H9 (cell line): ENCODE results near the gene NDUFS3. TPM values are rescaled to one million over a fixed set of nuclear protein-coding genes. Genes with fewer than 3 reads are reported as not detected.

ENCODE experiments used
- DNase-seq: peaks from one replicate; pipeline ENCODE4 v3.0.0-alpha.2; 2017
- H2AFZ ChIP-seq: one replicate; pipeline ENCODE4 v1.6.1; 2013; ENCODE audit warnings: mild to moderate bottlenecking, low read length, control low read depth, moderate library complexity
- H2AK5ac ChIP-seq: 2 replicates; pipeline ENCODE4 v1.6.1; 2013; ENCODE audit warnings: low read length, control low read depth, mixed read lengths; ENCODE audit not compliant: insufficient read length
- H2BK120ac ChIP-seq: one replicate; pipeline ENCODE4 v1.6.1; 2013; ENCODE audit warnings: low read depth, mild to moderate bottlenecking, low read length, control low read depth, inconsistent platforms; ENCODE audit not compliant: poor library complexity, severe bottlenecking
- H2BK12ac ChIP-seq: 2 replicates; pipeline ENCODE4 v1.6.1; 2013; ENCODE audit warnings: low read length, control low read depth, mixed read lengths, low read depth; ENCODE audit not compliant: insufficient read length
- H2BK15ac ChIP-seq: 2 replicates; pipeline ENCODE4 v1.6.1; 2013; ENCODE audit warnings: low read depth, low read length, control low read depth
- H2BK20ac ChIP-seq: one replicate; pipeline ENCODE4 v1.6.1; 2013; ENCODE audit warnings: low read depth, mild to moderate bottlenecking, low read length, control low read depth, inconsistent platforms; ENCODE audit not compliant: poor library complexity, severe bottlenecking
- H2BK5ac ChIP-seq: 2 replicates; pipeline ENCODE4 v1.6.1; 2013; ENCODE audit warnings: low read length, control low read depth, mixed read lengths; ENCODE audit not compliant: insufficient read length
- H3K14ac ChIP-seq: 2 replicates; pipeline ENCODE4 v1.6.1; 2013; ENCODE audit warnings: low read length, control low read depth; ENCODE audit not compliant: insufficient read depth
- H3K18ac ChIP-seq: 2 replicates; pipeline ENCODE4 v1.6.1; 2013; ENCODE audit warnings: low read depth, mild to moderate bottlenecking, mixed read lengths, low read length, control low read depth; ENCODE audit not compliant: insufficient read length
- H3K23ac ChIP-seq: 2 replicates; pipeline ENCODE4 v1.6.1; 2013; ENCODE audit warnings: low read length, control low read depth, mixed read lengths, low read depth; ENCODE audit not compliant: insufficient read length
- H3K23me2 ChIP-seq: 2 replicates; pipeline ENCODE4 v1.6.1; 2013; ENCODE audit warnings: low read depth, mild to moderate bottlenecking, mixed read lengths, low read length, control low read depth; ENCODE audit not compliant: insufficient read length, poor library complexity, severe bottlenecking
- H3K27ac ChIP-seq: 2 replicates; pipeline ENCODE4 v1.5.1; 2013; ENCODE audit warnings: low read length, control low read depth, mixed read lengths, low read depth; ENCODE audit not compliant: insufficient read length
- H3K27me3 ChIP-seq: 2 replicates; pipeline ENCODE4 v1.6.1; 2013; ENCODE audit warnings: low read length, control low read depth, inconsistent platforms; ENCODE audit not compliant: insufficient read depth
- H3K4ac ChIP-seq: 2 replicates; pipeline ENCODE4 v1.6.1; 2013; ENCODE audit warnings: low read depth, mild to moderate bottlenecking, control low read depth, inconsistent platforms, low read length, moderate library complexity
- H3K4me1 ChIP-seq: 2 replicates; pipeline ENCODE4 v1.6.1; 2013; ENCODE audit warnings: low read length, control low read depth, inconsistent platforms; ENCODE audit not compliant: insufficient read depth
- H3K4me2 ChIP-seq: 2 replicates; pipeline ENCODE4 v1.6.1; 2013; ENCODE audit warnings: low read length, control low read depth, mixed read lengths; ENCODE audit not compliant: insufficient read length, insufficient read depth
- H3K56ac ChIP-seq: 2 replicates; pipeline ENCODE4 v1.6.1; 2013; ENCODE audit warnings: low read depth, mild to moderate bottlenecking, mixed read lengths, low read length, control low read depth; ENCODE audit not compliant: insufficient read length
- H3K79me1 ChIP-seq: 2 replicates; pipeline ENCODE4 v1.6.1; 2013; ENCODE audit warnings: low read depth, mild to moderate bottlenecking, moderate library complexity, low read length, control low read depth, inconsistent platforms; ENCODE audit not compliant: insufficient read depth, poor library complexity, severe bottlenecking
- H3K79me2 ChIP-seq: 2 replicates; pipeline ENCODE4 v1.6.1; 2013; ENCODE audit warnings: low read length, control low read depth, inconsistent platforms; ENCODE audit not compliant: insufficient read depth
- H3K9ac ChIP-seq: 2 replicates; pipeline ENCODE4 v1.6.1; 2013; ENCODE audit warnings: low read length, control low read depth, mixed read lengths; ENCODE audit not compliant: insufficient read length; ENCODE audit errors: extremely low read depth
- H3K9me3 ChIP-seq: one replicate; pipeline ENCODE4 v1.6.1; 2013; ENCODE audit warnings: low read depth, low read length, inconsistent platforms; ENCODE audit not compliant: control insufficient read depth
- H3T11ph ChIP-seq: one replicate; pipeline ENCODE4 v1.6.1; 2013; ENCODE audit warnings: mild to moderate bottlenecking, low read length, control low read depth, inconsistent platforms
- H4K20me1 ChIP-seq: one replicate; pipeline ENCODE4 v1.6.1; 2013; ENCODE audit not compliant: control insufficient read depth, insufficient read length, insufficient read depth
- H4K5ac ChIP-seq: 2 replicates; pipeline ENCODE4 v1.6.1; 2013; ENCODE audit warnings: low read depth, mild to moderate bottlenecking, mixed read lengths, low read length, control low read depth; ENCODE audit not compliant: insufficient read length
- H4K8ac ChIP-seq: replicated peaks from 2 replicates; pipeline ENCODE4 v1.6.1; 2013; ENCODE audit warnings: low read length, control low read depth, mixed read lengths, low read depth; ENCODE audit not compliant: insufficient read length
- H4K91ac ChIP-seq: 2 replicates; pipeline ENCODE4 v1.6.1; 2013; ENCODE audit warnings: low read depth, mild to moderate bottlenecking, moderate library complexity, mixed read lengths, low read length, control low read depth; ENCODE audit not compliant: insufficient read length
- H3K27ac Mint-ChIP-seq, 3 experiments: 2 replicates in 2 of 3; 3 replicates in 1 of 3; pipeline ENCODE4 v1.8.0; 2020 to 2021; ENCODE audit warnings: mixed read lengths in 3 of 3, mild to moderate bottlenecking in 1 of 3, moderate library complexity in 1 of 3
- H3K27me3 Mint-ChIP-seq: 2 replicates; pipeline ENCODE4 v1.8.0; 2021; ENCODE audit warnings: low read depth, mild to moderate bottlenecking, moderate library complexity, mixed read lengths
- H3K36me3 Mint-ChIP-seq, 3 experiments: 2 replicates in 2 of 3; 3 replicates in 1 of 3; pipeline ENCODE4 v1.8.0; 2020 to 2021; ENCODE audit warnings: low read depth in 3 of 3, mixed read lengths in 3 of 3; ENCODE audit not compliant: insufficient read depth in 1 of 3
- H3K4me1 Mint-ChIP-seq, 2 experiments: 2 replicates each; pipeline ENCODE4 v1.8.0; 2020; ENCODE audit warnings: mixed read lengths in 2 of 2
- H3K4me3 Mint-ChIP-seq, 2 experiments: 2 replicates in 1 of 2; 3 replicates in 1 of 2; pipeline ENCODE4 v1.8.0; 2020 to 2021; ENCODE audit warnings: mild to moderate bottlenecking in 2 of 2, mixed read lengths in 2 of 2, moderate library complexity in 1 of 2
- H3K9me3 Mint-ChIP-seq, 2 experiments: 2 replicates in 1 of 2; 3 replicates in 1 of 2; pipeline ENCODE4 v1.8.0; 2020; ENCODE audit warnings: mild to moderate bottlenecking in 2 of 2, mixed read lengths in 2 of 2, moderate library complexity in 1 of 2
- WGBS: extraction: QIAGEN DNeasy Blood & Tissue Kit; methylation state at CpG from one replicate; pipeline ENCODE4 v1.1.7; 2013; ENCODE audit warnings: missing lambda C conversion rate, low lambda C conversion rate, mixed read lengths; ENCODE audit not compliant: insufficient read length; ENCODE audit errors: extremely low coverage; 5-methylcytosine and 5-hydroxymethylcytosine counted together
- total RNA-seq: library from RNA; stranded (reverse); gene quantifications from 2 replicates; pipeline ENCODE4 v1.2.1, GENCODE V29; 2021
- TF ChIP-seq, protein P1 (sequence below): fragments of 200-600 bp; sonication (generic); conservative IDR thresholded peaks from 3 replicates; pipeline ENCODE4 v1.8.0; 2021; ENCODE audit warnings: antibody characterized with exemption, mild to moderate bottlenecking

Gene NDUFS3
- total RNA-seq, 1 experiment from 2014 or later: 144 TPM

DNA sequence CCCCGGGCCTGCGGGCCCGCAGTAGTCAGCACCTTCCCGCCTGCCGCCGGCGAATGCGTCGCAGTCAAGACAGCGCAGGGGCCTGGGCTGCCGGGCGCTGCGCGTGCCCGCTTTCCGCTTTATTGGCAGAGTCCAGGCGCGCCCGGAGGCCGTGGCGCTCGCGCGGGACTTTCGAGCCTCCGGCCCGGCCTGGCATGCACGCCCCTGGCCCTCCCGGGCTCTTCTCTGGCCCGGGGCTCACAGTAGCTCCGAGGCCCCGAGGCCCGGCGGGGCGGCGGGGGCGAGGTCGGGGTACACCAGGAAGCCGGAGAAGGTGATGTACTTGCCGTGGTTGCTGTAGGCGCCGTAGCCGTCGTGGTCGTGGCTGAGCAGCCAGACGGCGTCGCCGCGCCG, 10.7 kb downstream of the NDUFS3 start:
- H3K4me3 Mint-ChIP-seq: no peak overlapping the region

More for the DNA sequence above, 10.7 kb downstream of the NDUFS3 start:
- peaks cover 9% of the 10 kb centered on the region; the same call in 1 of the 2 replicates for H3K27me3 ChIP-seq
- no peak overlapping the region for H3K14ac ChIP-seq
- H2BK12ac ChIP-seq: no peak overlapping the region
- H4K91ac ChIP-seq: no peak overlapping the region
- no peaks in the 10 kb centered on the region for H3K79me2 ChIP-seq
- no peak overlapping the region for H2AFZ ChIP-seq
- peaks cover 0 to 7% (median under 1%) of the 10 kb centered on the region in 3 experiments; a peak in 4 of 7 replicates for H3K36me3 Mint-ChIP-seq
- H3T11ph ChIP-seq: no peak overlapping the region
- H2BK20ac ChIP-seq: no peak overlapping the region
- H4K8ac ChIP-seq: no peak overlapping the region
- no peak overlapping the region for H2AK5ac ChIP-seq
- no peaks in the 10 kb centered on the region for H3K4me1 ChIP-seq
- H3K4ac ChIP-seq: no peak overlapping the region
- no peak overlapping the region for H3K23ac ChIP-seq
- no peaks in the 10 kb centered on the region for H4K20me1 ChIP-seq
- no peak overlapping the region for H2BK120ac ChIP-seq
- H3K23me2 ChIP-seq: peaks cover 12% of the 10 kb centered on the region
- no peak overlapping the region for H2BK15ac ChIP-seq
- TF ChIP-seq, protein P1, sequence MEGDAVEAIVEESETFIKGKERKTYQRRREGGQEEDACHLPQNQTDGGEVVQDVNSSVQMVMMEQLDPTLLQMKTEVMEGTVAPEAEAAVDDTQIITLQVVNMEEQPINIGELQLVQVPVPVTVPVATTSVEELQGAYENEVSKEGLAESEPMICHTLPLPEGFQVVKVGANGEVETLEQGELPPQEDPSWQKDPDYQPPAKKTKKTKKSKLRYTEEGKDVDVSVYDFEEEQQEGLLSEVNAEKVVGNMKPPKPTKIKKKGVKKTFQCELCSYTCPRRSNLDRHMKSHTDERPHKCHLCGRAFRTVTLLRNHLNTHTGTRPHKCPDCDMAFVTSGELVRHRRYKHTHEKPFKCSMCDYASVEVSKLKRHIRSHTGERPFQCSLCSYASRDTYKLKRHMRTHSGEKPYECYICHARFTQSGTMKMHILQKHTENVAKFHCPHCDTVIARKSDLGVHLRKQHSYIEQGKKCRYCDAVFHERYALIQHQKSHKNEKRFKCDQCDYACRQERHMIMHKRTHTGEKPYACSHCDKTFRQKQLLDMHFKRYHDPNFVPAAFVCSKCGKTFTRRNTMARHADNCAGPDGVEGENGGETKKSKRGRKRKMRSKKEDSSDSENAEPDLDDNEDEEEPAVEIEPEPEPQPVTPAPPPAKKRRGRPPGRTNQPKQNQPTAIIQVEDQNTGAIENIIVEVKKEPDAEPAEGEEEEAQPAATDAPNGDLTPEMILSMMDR: no peak
- peaks cover 12 to 20% of the 10 kb centered on the region in 2 experiments for H3K4me1 Mint-ChIP-seq
- no CpG with 5 or more reads among the region's 51 CpGs for WGBS
- no peak overlapping the region for H4K5ac ChIP-seq
- no peak for DNase-seq
- H3K27ac ChIP-seq: no peak overlapping the region
- no peaks in the 10 kb centered on the region for H3K9me3 ChIP-seq
- no peak overlapping the region for H3K56ac ChIP-seq
- H3K27ac Mint-ChIP-seq: no peak overlapping the region
- H3K4me2 ChIP-seq: no peak overlapping the region
- H3K9ac ChIP-seq: no peak overlapping the region
- no peak overlapping the region for H3K18ac ChIP-seq
- no peak overlapping the region for H2BK5ac ChIP-seq
- H3K27me3 Mint-ChIP-seq: peaks cover 27% of the 10 kb centered on the region
- H3K9me3 Mint-ChIP-seq: no peaks in the 10 kb centered on the region; a peak in 1 of 5 replicates
- H3K79me1 ChIP-seq: no peaks in the 10 kb centered on the region
